WTC11 (cell line): ENCODE data around the gene SENP8. TPM values are rescaled to one million over a fixed set of nuclear protein-coding genes. Genes with fewer than 3 reads are reported as not detected.

Experiments used
- ATAC-seq: fragments of 200-7000 bp; cut with Tn5 transposase; 2 replicates; pipeline ENCODE4 v1.10.0; 2021; ENCODE audit warnings: mild to moderate bottlenecking, moderate library complexity
- CTCF ChIA-PET: fragments of 300-600 bp; sonication (Branson Sonifier 250); formaldehyde crosslinking; loops from one replicate; lab custom pipeline; 2021; ENCODE audit warnings: antibody characterized with exemption; lab: Charles Lee
- POLR2A ChIA-PET: fragments of 350-600 bp; sonication (Branson Sonifier 250); formaldehyde crosslinking; loops from one replicate; lab custom pipeline; 2021; ENCODE audit warnings: antibody characterized with exemption; lab: Charles Lee
- DNase-seq: peaks from one replicate; pipeline ENCODE4 v3.0.0; 2021; ENCODE audit warnings: low spot score
- H3K27ac Mint-ChIP-seq: 2 replicates; pipeline ENCODE4 v1.8.0; 2021; ENCODE audit warnings: mixed read lengths
- H3K27me3 Mint-ChIP-seq: 2 replicates; pipeline ENCODE4 v1.8.0; 2021; ENCODE audit warnings: low read depth, mild to moderate bottlenecking, moderate library complexity, mixed read lengths
- H3K36me3 Mint-ChIP-seq: 2 replicates; pipeline ENCODE4 v1.8.0; 2021; ENCODE audit warnings: mixed read lengths
- H3K4me1 Mint-ChIP-seq: 2 replicates; pipeline ENCODE4 v1.8.0; 2022; ENCODE audit warnings: mixed read lengths
- H3K4me3 Mint-ChIP-seq: 2 replicates; pipeline ENCODE4 v1.8.0; 2021; ENCODE audit warnings: mild to moderate bottlenecking, moderate library complexity, mixed read lengths
- H3K9me3 Mint-ChIP-seq: 2 replicates; pipeline ENCODE4 v1.8.0; 2021; ENCODE audit warnings: mixed read lengths
- ATF1 ChIP-seq: sonication (generic); formaldehyde crosslinking; IDR thresholded peaks from 2 replicates; pipeline ENCODE4 v1.8.1; 2023; ENCODE audit warnings: mild to moderate bottlenecking, moderate library complexity, missing genetic modification reagents
- E2F4 ChIP-seq: sonication (generic); formaldehyde crosslinking; IDR thresholded peaks from 2 replicates; pipeline ENCODE4 v1.8.1; 2022; ENCODE audit warnings: low read depth, mild to moderate bottlenecking, moderate library complexity, missing genetic modification reagents, borderline replicate concordance
- GABPB1 ChIP-seq: sonication (generic); formaldehyde crosslinking; IDR thresholded peaks from 2 replicates; pipeline ENCODE4 v1.8.1; 2023; ENCODE audit warnings: mild to moderate bottlenecking, missing genetic modification reagents
- GTF2I ChIP-seq: fragments of 250-450 bp; sonication (Bioruptor Pico); conservative IDR thresholded peaks from 2 replicates; pipeline ENCODE4 v1.4.0; 2021; ENCODE audit warnings: mild to moderate bottlenecking
- JUN ChIP-seq: sonication (generic); formaldehyde crosslinking; IDR thresholded peaks from 2 replicates; pipeline ENCODE4 v1.8.0; 2023; ENCODE audit warnings: mild to moderate bottlenecking, missing genetic modification reagents
- MYBL2 ChIP-seq: sonication (generic); formaldehyde crosslinking; IDR thresholded peaks from 2 replicates; pipeline ENCODE4 v1.8.1; 2023; ENCODE audit warnings: mild to moderate bottlenecking, moderate library complexity, missing genetic modification reagents
- NFE2L1 ChIP-seq: sonication (generic); formaldehyde crosslinking; IDR thresholded peaks from 2 replicates; pipeline ENCODE4 v1.8.1; 2023; ENCODE audit warnings: missing genetic modification reagents
- NR2C2 ChIP-seq: sonication (generic); formaldehyde crosslinking; IDR thresholded peaks from 2 replicates; pipeline ENCODE4 v1.8.0; 2022; ENCODE audit warnings: mild to moderate bottlenecking, missing genetic modification reagents
- TEAD4 ChIP-seq: sonication (generic); formaldehyde crosslinking; IDR thresholded peaks from 2 replicates; pipeline ENCODE4 v1.8.0; 2022; ENCODE audit warnings: mild to moderate bottlenecking, missing genetic modification reagents
- ZBTB43 ChIP-seq: sonication (generic); formaldehyde crosslinking; IDR thresholded peaks from 2 replicates; pipeline ENCODE4 v1.8.1; 2023; ENCODE audit warnings: mild to moderate bottlenecking, missing genetic modification reagents
- ZNF121 ChIP-seq: sonication (generic); formaldehyde crosslinking; IDR thresholded peaks from 2 replicates; pipeline ENCODE4 v1.8.0; 2023; ENCODE audit warnings: missing genetic modification reagents
- ZNF281 ChIP-seq: sonication (generic); formaldehyde crosslinking; IDR thresholded peaks from 2 replicates; pipeline ENCODE4 v1.8.0; 2023; ENCODE audit warnings: mild to moderate bottlenecking, missing genetic modification reagents
- ZNF317 ChIP-seq: sonication (generic); formaldehyde crosslinking; IDR thresholded peaks from 2 replicates; pipeline ENCODE4 v1.8.1; 2023; ENCODE audit warnings: low read depth, mild to moderate bottlenecking, moderate library complexity, missing genetic modification reagents, borderline replicate concordance
- ZNF512 ChIP-seq: sonication (generic); formaldehyde crosslinking; IDR thresholded peaks from 2 replicates; pipeline ENCODE4 v1.8.1; 2022; ENCODE audit warnings: missing genetic modification reagents, borderline replicate concordance
- ZSCAN18 ChIP-seq: fragments of 250-450 bp; sonication (Bioruptor Pico); IDR thresholded peaks from 2 replicates; pipeline ENCODE4 v2.1.2; 2022; ENCODE audit warnings: mild to moderate bottlenecking, moderate library complexity
- total RNA-seq: library from RNA; stranded (reverse); gene quantifications from 3 replicates; pipeline ENCODE4 v1.2.3, GENCODE V29; 2021

SENP8 gene
- total RNA-seq, 1 experiment from 2014 or later: 6.3 TPM

GRCh38 chr15:72086010-72086697, 32.0 kb upstream of the SENP8 start:
- H3K27me3 Mint-ChIP-seq: peaks cover 37% of the 10 kb centered on the region

GRCh38 chr15:72086920-72087648, 31.1 kb upstream of the SENP8 start:
- H3K4me3 Mint-ChIP-seq: no peak overlapping the region
- peaks cover 31% of the 10 kb centered on the region for H3K36me3 Mint-ChIP-seq
- H3K27me3 Mint-ChIP-seq: peaks cover 27% of the 10 kb centered on the region
- DNase-seq (no peak), ATAC-seq (no peak)
- ChIA-PET CTCF (no interaction called here), POLR2A (no interaction called here)
- no peak overlapping the region for H3K27ac Mint-ChIP-seq
- peaks cover 42% of the 10 kb centered on the region for H3K9me3 Mint-ChIP-seq
- no peak for TF ChIP-seq GABPB1 (CRISPR knock-in tag)
- TF ChIP-seq JUN (CRISPR knock-in tag): no peak
- TF ChIP-seq ZNF121: no peak
- TF ChIP-seq ZSCAN18: no peak
- no peaks in the 10 kb centered on the region for H3K4me1 Mint-ChIP-seq

More at GRCh38 chr15:72086010-72086697, 32.0 kb upstream of the SENP8 start:
- ATAC-seq (no peak), DNase-seq (no peak)
- Mint-ChIP-seq H3K4me1 (no peaks in the 10 kb centered on the region), H3K27ac (no peak overlapping the region), H3K9me3 (peaks cover 46% of the 10 kb centered on the region), H3K36me3 (peaks cover 32% of the 10 kb centered on the region), H3K4me3 (no peak overlapping the region)
- ChIA-PET CTCF (no interaction called here), POLR2A (no interaction called here)
- no peak for TF ChIP-seq NFE2L1 (CRISPR knock-in tag)
- no peak for TF ChIP-seq E2F4
- no peak for TF ChIP-seq ZNF512
- TF ChIP-seq ZNF281: no peak
- TF ChIP-seq ATF1 (CRISPR knock-in tag): no peak
- TF ChIP-seq MYBL2 (CRISPR knock-in tag): no peak
- no peak for TF ChIP-seq NR2C2 (CRISPR knock-in tag)
- no peak for TF ChIP-seq TEAD4
- TF ChIP-seq ZBTB43 (CRISPR knock-in tag): no peak
- no peak for TF ChIP-seq ZNF317 (CRISPR knock-in tag)
- no peak for TF ChIP-seq GTF2I (CRISPR knock-in tag)
